ENCODE results near the gene PXT1. TPM values are rescaled to one million over a fixed set of nuclear protein-coding genes. Genes with fewer than 3 reads are reported as not detected.
"Not testable (repeated sequence)": the region's sequence is repeated elsewhere in the genome, so short reads cannot be mapped to it uniquely, and the experiment has no call there.

PXT1 gene
- polyA plus RNA-seq, 1 donor = not detected

DNA sequence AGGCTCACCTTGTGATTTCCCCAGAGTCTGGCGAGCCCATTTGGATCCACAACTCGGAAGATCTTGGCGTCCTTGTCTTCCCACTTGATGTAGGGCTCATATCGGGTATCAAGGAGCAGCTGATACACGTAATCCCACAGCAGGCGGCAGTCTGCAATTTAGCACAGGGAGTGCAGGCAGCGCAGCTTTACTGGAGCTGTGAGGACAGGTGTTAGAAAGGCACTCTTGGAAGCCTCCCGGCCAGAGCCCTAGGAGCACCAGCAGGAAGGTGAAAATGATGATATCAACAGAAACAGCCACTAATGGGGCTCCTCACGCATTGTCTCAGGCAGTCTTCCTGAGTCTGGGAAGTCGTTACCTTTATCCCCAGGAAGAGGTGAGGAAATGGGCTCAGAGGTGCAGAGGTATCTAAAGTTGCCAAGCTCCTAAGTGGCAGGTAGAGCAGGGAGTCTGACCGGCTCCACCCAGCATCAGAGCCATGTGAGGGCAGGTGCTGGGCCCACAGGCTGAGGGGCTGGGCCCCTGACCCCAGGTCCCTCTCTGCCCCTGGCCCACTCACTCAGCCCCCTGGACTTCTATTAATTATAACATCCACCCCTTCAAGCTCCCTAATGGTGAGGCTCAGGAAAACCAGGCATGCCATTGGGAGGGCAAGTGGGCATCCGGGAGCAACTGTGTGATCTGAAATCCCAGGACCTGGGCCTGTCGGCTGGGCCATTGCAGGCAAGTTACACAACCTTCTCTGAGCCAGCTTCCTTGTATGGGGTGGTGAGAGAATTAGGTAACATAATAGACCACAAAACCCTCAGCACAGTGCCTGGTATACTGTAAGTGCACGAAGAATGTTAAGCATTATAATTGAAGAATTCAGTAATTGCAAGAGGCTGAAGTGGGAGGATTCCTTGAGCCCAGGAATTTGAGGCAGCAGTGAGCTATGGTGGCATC lies 73.5 kb downstream of the PXT1 start:
- no peak for DNase-seq

DNA sequence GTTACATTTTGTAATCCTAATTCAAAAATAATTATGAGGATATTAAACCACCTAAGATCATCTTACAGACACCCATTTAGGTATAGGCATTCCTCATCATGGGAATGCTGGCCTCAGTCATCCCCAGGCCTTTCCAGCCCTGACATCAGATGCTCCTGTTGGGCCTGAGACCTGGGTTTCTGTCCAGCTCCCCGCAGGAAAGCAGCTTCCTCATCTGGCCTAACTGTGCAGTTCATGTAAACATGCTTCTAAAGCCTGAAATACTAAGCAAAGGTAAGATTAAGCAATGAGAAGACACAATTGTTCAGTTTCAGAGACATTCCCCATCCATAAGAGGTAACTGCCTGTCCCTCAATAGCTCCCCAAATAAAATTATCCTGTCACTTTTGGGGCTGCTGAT lies 74.2 kb downstream of the PXT1 start:
- no peak for DNase-seq

DNA sequence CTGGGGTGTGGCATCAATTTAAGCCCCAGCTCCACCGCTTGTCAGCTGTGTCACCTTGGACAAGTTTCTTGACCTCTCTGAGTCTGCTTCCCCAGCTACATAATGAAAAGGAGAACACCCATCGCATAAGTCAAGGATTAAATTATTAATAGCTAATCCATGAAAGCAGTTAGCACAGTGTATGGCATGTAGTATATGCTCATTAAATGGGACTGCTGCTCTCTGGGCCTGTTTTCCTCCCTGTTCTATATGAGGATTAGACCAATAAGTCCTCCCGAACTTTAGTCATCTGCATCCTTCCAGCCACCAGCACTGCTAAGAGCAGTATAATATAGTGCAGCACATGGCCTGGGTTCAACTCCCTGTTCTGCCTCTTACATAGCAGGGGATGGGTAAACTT lies 74.9 kb downstream of the PXT1 start:
- no peak for DNase-seq

DNA sequence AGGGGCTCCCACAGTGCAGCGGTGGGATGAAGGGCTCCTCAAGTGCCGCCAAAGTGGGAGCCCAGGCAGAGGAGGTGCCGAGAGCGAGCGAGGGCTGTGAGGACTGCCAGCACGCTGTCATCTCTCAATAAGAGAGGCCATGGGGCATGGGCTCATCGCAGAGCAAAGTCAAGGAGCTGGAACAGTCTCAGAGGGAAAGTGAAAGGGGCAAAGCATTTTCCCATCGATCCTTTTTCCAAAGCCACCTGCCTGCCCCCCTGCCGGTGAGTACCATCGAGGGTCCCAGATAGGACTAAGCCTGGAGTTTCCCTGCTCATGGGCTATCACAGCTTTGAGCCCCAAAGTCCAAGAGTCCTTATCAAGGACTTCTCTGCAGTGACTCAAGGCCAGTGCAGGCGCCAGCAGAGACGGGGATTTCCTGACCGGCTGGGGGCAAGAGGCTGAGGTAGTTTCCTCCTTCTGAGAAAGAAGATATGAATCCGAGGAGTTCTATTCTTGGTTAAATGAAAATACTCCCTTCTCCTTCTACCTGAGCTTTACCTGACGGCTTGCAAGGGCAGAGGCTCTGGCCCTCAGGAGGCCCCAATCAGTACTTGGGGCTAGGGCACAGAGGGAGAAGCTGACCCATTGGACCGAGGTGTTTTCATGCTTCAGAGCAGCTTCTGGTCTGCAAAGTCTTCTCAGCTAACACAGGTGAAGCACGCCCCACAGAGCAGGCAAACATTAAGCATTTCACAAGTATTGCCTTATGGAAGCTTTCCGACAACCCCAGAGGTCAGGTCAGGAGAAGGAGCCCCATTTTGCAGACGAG lies 77.8 kb downstream of the PXT1 start:
- DNase-seq = no peak

DNA sequence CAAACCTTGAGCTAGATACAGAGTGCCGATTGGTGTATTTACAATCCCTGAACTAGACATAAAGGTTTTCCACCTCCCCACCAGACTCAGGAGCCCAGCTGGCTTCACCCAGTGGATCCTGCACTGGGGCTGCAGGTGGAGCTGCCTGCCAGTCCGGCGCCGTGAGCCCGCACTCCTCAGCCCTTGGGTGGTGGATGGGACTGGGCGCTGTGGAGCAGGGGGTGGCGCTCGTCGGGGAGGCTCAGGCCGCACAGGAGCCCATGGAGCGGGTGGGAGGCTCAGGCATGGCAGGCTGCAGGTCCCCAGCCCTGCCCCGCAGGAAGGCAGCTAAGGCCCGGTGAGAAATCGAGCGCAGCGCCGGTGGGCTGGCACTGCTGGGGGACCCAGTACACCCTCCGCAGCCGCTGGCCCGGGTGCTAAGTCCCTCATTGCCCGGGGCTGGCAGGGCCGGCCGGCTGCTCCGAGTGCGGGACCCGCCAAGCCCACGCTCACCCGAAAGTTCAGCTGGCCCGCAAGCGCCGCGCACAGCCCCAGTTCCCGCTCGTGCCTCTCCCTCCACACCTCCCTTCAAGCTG lies 78.5 kb downstream of the PXT1 start:
- DNase-seq = not testable (repeated sequence)

DNA sequence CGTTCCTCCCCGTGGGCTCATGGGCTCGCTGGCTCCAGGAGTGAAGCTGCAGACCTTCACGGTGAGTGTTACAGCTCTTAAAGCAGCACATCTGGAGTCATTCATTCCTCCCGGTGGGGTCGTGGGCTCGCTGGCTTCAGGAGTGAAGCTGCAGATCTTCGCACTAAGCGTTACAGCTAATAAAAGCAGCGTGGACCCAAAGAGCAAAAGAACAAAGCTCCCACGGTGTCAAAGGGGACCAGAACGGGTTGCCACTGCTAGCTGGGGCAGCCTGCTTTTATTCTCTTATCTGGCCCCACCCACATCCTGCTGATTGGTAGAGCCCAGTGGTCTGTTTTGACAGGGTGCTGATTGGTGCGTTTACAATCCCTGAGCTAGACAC lies 79.3 kb downstream of the PXT1 start:
- not testable (repeated sequence) for DNase-seq

DNA sequence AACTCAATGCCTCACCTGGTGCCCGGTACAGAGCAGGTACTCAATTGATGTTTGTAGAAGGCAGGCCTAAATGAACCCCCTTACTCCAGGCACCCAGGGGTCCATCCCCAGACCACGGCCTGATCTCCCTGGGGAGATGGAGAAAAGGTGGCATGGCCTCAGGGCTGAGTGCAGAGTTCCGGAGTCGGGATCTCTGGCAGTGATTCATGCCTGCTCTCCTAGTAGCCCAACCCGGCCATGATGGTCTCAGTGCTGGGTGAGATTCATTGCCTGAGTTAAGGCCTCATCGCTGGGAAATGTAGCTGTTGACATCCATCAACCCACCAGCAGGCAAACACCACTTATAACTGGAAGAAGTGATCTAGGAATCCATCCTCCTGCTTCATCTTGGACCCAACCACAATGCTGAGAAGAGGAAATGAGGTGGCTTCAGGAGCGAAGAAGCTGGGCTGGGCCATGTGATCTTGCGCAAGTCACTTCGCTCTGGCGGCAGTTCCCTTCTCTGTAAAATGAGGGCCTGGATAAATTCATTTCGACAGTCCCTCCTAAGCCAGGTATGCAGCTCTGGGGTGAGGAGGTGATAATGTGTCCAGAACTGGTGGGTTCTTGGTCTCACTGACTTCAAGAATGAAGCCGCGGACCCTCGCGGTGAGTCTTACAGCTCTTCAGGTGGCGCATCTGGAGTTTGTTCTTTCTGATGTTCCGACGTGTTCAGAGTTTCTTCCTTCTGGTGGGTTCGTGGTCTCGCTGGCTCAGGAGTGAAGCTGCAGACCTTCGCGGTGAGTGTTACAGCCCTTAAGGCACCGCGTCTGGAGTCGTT lies 79.9 kb downstream of the PXT1 start:
- no peak for DNase-seq

DNA sequence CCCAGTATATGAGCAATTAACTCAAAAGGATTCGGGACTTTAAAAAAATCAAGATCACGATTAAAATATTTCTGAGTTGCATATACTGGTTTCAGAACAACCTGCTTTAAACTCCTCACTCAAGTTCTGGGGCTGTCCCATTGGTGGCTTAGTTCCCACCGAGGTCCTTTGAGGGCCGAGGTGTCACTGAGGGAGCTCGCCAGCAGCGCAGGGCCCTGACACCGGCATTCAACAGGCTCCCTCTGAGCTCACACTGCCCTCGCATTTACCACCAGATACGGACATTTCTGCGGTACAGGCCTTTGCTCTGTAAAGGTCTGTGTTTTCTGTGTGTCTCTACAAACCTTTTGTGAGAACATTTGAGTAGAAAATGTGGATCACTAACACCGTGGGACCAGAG lies 81.6 kb downstream of the PXT1 start:
- no peak for DNase-seq

DNA sequence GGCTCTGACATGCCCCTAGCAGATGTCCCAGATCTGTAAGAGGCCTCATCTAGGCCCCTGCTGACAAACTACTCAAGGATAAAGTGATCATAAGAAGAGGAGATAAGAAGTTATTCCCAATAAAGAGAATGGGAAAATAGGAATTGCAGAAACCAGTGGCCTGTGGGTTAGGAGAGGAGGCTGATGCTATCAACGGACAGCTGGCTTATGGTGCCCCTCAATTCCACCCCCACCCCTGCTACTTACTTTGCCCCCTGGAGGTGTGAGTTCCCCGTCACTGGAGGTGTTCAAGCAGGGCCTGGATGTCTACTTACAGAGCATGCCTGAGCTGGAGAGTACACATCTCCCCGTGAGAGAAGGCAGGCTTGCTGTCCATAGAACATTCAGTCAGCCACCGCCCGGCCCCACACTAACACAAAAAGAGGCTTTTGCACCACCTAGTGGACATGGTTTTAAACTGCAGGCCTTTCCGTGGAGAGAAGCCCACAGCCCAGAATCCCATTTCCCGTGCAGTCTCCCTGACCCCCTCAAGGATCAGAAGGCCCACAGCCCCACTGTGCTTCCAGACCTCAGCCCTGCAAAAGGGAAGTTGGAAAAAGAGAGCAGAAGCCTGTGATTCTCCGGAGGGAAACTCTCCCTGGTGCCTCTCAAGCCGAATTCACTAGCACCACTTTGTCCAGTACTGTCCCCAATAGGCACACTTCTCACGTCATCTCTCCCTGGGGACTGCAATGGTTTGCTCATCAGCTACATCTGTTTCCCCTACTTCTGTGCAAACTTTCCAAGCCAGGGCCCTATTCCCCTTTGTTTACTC lies 82.2 kb downstream of the PXT1 start:
- DNase-seq = peak; percentile 83

DNA sequence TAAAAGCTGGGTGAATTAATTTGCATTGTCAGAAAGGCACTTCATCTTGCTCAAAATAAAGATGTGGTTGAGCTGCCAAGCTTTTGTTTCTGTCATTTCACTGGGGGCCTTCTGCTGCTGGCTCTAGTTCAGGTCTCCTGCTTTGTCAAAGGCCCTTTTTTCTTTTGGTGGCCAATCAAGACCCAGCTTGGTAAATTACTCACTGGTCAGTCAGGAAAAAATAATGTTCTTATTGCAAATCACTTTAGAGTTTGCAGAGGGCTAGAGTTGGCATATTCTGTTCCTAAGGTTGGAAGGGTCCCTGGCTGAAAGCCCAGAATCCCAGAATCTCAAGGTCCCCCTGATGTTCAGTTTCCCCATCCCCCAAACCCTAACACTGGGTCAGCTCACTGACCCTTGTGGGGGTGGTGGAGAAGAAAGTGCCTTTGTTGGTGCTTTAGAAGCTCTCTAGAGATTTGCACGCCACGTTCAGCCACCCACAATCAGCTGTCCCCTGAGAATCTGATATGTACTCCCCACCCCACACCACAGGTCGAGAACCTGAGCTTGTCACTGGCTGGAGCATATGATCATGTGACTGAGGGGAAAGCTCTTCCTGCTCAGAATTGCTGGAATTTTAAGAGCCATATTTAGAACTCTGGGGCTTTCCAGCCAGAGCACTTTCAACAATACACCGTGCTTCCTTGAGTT lies 84.3 kb downstream of the PXT1 start:
- no peak for DNase-seq

DNA sequence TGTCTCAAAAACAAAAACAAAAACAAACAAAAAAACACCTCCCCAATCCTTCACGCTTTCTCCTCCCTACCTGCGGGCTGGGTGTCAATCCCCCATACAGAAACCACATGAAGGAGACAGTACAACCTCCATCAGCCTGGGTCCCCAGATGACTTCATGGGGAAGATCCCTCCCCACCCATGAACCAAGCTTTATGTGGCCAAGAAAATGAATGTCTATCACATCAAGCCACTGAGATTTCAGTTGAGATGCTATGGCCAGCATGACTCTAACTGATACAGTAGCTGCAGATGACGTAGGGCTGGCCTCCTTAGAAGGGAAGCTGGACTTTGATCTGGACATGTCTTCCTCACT lies 84.8 kb downstream of the PXT1 start:
- DNase-seq = no peak

DNA sequence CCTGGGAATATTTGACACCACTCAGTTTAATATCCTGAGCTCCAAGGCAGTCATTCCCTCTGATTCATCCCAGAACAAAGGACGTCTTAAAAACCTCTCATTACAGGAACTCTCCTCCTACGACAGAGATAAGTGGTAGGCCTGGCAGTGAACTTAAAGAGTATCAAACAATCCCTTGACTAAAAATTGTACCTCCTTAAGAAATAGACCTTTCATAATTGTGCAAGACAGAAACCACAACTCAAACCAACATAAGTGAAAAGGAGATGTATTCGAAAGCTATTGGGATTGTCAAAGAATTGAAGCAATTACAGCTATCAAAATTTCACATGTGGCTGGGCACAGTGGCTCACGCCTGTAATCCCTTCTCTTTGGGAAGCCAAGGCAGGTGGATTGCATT lies 86.8 kb downstream of the PXT1 start:
- DNase-seq = no peak

DNA sequence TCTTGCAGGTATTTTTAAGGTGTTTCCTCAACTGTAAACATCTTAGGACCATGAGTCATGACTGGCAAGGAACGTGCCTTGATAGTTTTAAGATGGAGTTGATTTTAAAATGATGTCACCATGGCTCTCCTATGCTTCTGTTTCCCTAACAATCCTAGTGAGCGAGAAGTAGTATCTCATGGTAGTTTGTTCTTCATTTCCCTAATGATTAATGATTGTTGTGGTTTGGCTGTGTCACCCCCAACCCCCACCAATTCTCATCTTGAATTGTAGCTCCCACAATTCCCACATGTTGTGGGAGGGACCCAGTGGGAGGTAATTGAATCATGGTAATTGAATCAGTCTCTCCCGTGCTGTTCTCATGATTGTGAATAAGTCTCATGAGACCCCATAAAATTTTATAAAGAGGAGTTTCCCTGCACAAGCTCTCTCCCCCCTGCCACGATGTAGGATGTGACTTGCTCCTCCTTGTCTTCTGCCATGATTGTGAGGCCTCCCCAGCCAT lies 89.2 kb downstream of the PXT1 start:
- no peak for DNase-seq

DNA sequence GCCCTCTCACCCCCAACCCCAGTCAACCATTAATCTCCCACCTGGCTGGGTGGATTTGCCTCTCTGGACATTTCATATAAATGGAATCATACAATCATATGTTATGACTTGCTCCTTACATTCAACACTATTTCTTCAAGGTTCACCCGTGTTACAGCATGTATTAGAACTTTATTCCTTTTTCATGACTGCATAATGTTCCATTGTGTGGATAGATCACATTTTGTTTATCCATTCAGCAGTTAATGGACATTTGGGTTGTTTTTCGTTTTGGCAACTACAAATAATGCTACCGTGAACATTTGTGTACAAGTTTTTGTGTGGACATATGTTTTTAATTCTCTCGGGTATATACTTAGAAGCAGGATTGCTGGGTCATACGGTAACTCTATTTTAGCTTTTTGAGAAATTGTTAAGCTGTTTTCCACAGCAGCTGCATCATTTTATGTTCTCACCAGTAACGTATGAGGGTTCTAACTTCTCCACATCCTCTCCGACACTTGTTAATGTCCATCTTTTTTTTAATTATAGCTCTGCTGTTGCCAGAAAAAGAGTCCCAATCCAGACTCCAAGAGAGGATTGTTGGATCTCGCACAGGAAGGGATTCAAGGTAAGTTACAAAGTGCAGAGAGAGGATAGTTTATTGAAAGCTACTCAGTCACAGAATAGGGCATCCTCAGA lies 90.0 kb downstream of the PXT1 start:
- DNase-seq = no peak

DNA sequence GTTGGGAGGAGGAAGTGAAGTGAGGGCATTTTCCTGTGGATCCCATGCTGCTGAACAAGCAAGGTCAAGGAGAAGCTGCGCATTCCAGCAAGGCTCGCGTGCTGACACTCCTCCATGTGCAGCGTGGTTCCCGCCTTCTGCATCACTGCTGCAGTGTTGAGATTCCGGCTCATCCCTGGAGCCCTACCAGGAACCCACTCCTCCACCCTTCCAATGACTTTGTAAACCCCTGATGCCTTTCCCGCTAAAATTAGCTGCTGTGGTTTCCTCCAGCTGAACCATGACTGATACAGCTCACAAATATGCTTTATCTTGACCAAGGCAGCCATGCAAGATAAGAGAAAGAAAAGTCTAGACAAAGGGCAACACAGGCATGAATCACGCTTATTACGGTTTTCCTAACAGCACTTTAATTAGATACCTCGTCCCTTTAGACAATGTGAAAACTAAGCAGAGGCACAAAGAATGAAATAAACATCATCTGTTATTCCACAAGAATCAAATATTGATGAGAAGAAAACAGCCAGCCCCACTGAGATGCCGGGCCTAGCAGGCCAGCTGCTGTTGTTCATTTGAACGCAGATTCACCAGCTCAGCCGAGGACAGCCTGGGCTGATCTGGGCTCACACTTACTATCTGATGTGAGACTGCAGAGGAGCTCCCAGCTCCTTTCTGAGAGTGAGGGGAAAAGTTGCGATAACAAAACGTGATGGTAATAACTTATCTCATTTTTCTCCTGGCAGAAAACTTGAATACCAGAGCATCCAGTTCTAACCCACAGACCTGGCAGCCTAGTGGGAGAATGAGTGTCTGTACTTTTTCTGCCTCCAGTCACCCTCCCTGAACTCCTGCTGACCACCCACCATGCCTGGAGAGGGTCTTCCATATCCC lies 91.7 kb downstream of the PXT1 start:
- DNase-seq = no peak

DNA sequence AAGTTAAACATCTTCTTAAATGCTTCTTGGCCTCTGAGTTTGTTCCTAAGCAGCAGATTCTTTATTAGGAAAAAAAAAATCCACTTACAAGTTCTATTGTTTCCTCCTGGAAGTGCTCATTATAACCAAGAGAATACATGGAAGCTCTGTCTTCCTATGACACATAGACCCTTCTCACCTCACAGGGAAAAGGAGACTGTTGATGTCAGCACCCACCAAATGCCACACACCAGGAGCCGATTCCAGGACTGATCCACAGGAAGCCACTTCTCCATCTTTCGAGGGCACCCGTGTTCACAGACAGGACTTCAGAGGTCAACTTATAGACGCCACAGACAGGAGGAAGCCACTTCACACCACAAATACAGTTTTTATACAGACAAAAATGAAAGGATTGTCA lies 92.6 kb downstream of the PXT1 start:
- no peak for DNase-seq

DNA sequence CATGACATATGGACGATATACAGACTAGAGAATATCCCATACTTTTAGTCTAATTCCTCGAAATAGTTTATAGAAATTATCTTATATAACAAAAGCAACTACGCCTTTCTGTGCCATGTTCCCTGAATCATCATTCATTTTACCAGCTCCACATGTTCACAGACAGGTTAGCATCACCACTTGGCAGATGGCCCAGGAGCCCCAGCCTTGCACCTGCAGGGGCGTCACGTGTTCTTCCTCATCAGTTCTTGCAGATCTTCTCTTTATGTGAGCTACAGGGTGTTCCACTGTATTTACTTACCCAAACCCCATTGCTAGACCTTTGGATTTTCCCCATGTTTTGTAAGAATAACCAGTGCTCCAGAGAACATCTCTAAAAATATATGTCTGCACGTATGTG lies 93.4 kb downstream of the PXT1 start:
- no peak for DNase-seq

DNA sequence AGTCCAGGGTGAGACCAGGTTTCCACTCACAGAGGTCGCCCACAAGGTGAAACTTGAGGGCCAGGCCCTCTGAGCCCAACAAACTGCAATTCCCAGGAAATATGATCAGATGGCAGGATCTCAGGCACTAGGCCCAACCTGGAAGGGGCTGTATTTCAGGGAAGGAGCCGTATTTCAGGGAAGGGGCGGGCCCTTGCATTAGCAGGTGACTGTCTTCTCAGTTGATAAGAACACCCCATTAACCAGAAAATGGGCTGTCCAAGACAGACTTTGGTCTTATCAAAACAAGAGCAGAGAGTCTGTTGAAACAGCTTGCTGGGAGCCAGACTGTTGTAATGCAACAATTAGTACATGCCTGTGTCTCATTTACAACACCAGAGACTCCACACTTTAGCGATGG lies 95.0 kb downstream of the PXT1 start:
- no peak for DNase-seq
